H9 (cell line): ENCODE data around the gene CRABP2. TPM values are rescaled to one million over a fixed set of nuclear protein-coding genes. Genes with fewer than 3 reads are reported as not detected.

Source experiments
- DNase-seq: peaks from one replicate; pipeline ENCODE4 v3.0.0-alpha.2; 2017
- H2AFZ ChIP-seq: one replicate; pipeline ENCODE4 v1.6.1; 2013; ENCODE audit warnings: mild to moderate bottlenecking, low read length, control low read depth, moderate library complexity
- H2AK5ac ChIP-seq: 2 replicates; pipeline ENCODE4 v1.6.1; 2013; ENCODE audit warnings: low read length, control low read depth, mixed read lengths; ENCODE audit not compliant: insufficient read length
- H2BK120ac ChIP-seq: one replicate; pipeline ENCODE4 v1.6.1; 2013; ENCODE audit warnings: low read depth, mild to moderate bottlenecking, low read length, control low read depth, inconsistent platforms; ENCODE audit not compliant: poor library complexity, severe bottlenecking
- H2BK12ac ChIP-seq: 2 replicates; pipeline ENCODE4 v1.6.1; 2013; ENCODE audit warnings: low read length, control low read depth, mixed read lengths, low read depth; ENCODE audit not compliant: insufficient read length
- H2BK15ac ChIP-seq: 2 replicates; pipeline ENCODE4 v1.6.1; 2013; ENCODE audit warnings: low read depth, low read length, control low read depth
- H2BK20ac ChIP-seq: one replicate; pipeline ENCODE4 v1.6.1; 2013; ENCODE audit warnings: low read depth, mild to moderate bottlenecking, low read length, control low read depth, inconsistent platforms; ENCODE audit not compliant: poor library complexity, severe bottlenecking
- H2BK5ac ChIP-seq: 2 replicates; pipeline ENCODE4 v1.6.1; 2013; ENCODE audit warnings: low read length, control low read depth, mixed read lengths; ENCODE audit not compliant: insufficient read length
- H3K14ac ChIP-seq: 2 replicates; pipeline ENCODE4 v1.6.1; 2013; ENCODE audit warnings: low read length, control low read depth; ENCODE audit not compliant: insufficient read depth
- H3K18ac ChIP-seq: 2 replicates; pipeline ENCODE4 v1.6.1; 2013; ENCODE audit warnings: low read depth, mild to moderate bottlenecking, mixed read lengths, low read length, control low read depth; ENCODE audit not compliant: insufficient read length
- H3K23ac ChIP-seq: 2 replicates; pipeline ENCODE4 v1.6.1; 2013; ENCODE audit warnings: low read length, control low read depth, mixed read lengths, low read depth; ENCODE audit not compliant: insufficient read length
- H3K23me2 ChIP-seq: 2 replicates; pipeline ENCODE4 v1.6.1; 2013; ENCODE audit warnings: low read depth, mild to moderate bottlenecking, mixed read lengths, low read length, control low read depth; ENCODE audit not compliant: insufficient read length, poor library complexity, severe bottlenecking
- H3K27ac ChIP-seq: 2 replicates; pipeline ENCODE4 v1.5.1; 2013; ENCODE audit warnings: low read length, control low read depth, mixed read lengths, low read depth; ENCODE audit not compliant: insufficient read length
- H3K27me3 ChIP-seq: 2 replicates; pipeline ENCODE4 v1.6.1; 2013; ENCODE audit warnings: low read length, control low read depth, inconsistent platforms; ENCODE audit not compliant: insufficient read depth
- H3K4ac ChIP-seq: 2 replicates; pipeline ENCODE4 v1.6.1; 2013; ENCODE audit warnings: low read depth, mild to moderate bottlenecking, control low read depth, inconsistent platforms, low read length, moderate library complexity
- H3K4me1 ChIP-seq: 2 replicates; pipeline ENCODE4 v1.6.1; 2013; ENCODE audit warnings: low read length, control low read depth, inconsistent platforms; ENCODE audit not compliant: insufficient read depth
- H3K4me2 ChIP-seq: 2 replicates; pipeline ENCODE4 v1.6.1; 2013; ENCODE audit warnings: low read length, control low read depth, mixed read lengths; ENCODE audit not compliant: insufficient read length, insufficient read depth
- H3K56ac ChIP-seq: 2 replicates; pipeline ENCODE4 v1.6.1; 2013; ENCODE audit warnings: low read depth, mild to moderate bottlenecking, mixed read lengths, low read length, control low read depth; ENCODE audit not compliant: insufficient read length
- H3K79me1 ChIP-seq: 2 replicates; pipeline ENCODE4 v1.6.1; 2013; ENCODE audit warnings: low read depth, mild to moderate bottlenecking, moderate library complexity, low read length, control low read depth, inconsistent platforms; ENCODE audit not compliant: insufficient read depth, poor library complexity, severe bottlenecking
- H3K79me2 ChIP-seq: 2 replicates; pipeline ENCODE4 v1.6.1; 2013; ENCODE audit warnings: low read length, control low read depth, inconsistent platforms; ENCODE audit not compliant: insufficient read depth
- H3K9ac ChIP-seq: 2 replicates; pipeline ENCODE4 v1.6.1; 2013; ENCODE audit warnings: low read length, control low read depth, mixed read lengths; ENCODE audit not compliant: insufficient read length; ENCODE audit errors: extremely low read depth
- H3K9me3 ChIP-seq: one replicate; pipeline ENCODE4 v1.6.1; 2013; ENCODE audit warnings: low read depth, low read length, inconsistent platforms; ENCODE audit not compliant: control insufficient read depth
- H3T11ph ChIP-seq: one replicate; pipeline ENCODE4 v1.6.1; 2013; ENCODE audit warnings: mild to moderate bottlenecking, low read length, control low read depth, inconsistent platforms
- H4K20me1 ChIP-seq: one replicate; pipeline ENCODE4 v1.6.1; 2013; ENCODE audit not compliant: control insufficient read depth, insufficient read length, insufficient read depth
- H4K5ac ChIP-seq: 2 replicates; pipeline ENCODE4 v1.6.1; 2013; ENCODE audit warnings: low read depth, mild to moderate bottlenecking, mixed read lengths, low read length, control low read depth; ENCODE audit not compliant: insufficient read length
- H4K8ac ChIP-seq: replicated peaks from 2 replicates; pipeline ENCODE4 v1.6.1; 2013; ENCODE audit warnings: low read length, control low read depth, mixed read lengths, low read depth; ENCODE audit not compliant: insufficient read length
- H4K91ac ChIP-seq: 2 replicates; pipeline ENCODE4 v1.6.1; 2013; ENCODE audit warnings: low read depth, mild to moderate bottlenecking, moderate library complexity, mixed read lengths, low read length, control low read depth; ENCODE audit not compliant: insufficient read length
- H3K27ac Mint-ChIP-seq, 3 experiments: 2 replicates in 2 of 3; 3 replicates in 1 of 3; pipeline ENCODE4 v1.8.0; 2020 to 2021; ENCODE audit warnings: mixed read lengths in 3 of 3, mild to moderate bottlenecking in 1 of 3, moderate library complexity in 1 of 3
- H3K27me3 Mint-ChIP-seq: 2 replicates; pipeline ENCODE4 v1.8.0; 2021; ENCODE audit warnings: low read depth, mild to moderate bottlenecking, moderate library complexity, mixed read lengths
- H3K36me3 Mint-ChIP-seq, 3 experiments: 2 replicates in 2 of 3; 3 replicates in 1 of 3; pipeline ENCODE4 v1.8.0; 2020 to 2021; ENCODE audit warnings: low read depth in 3 of 3, mixed read lengths in 3 of 3; ENCODE audit not compliant: insufficient read depth in 1 of 3
- H3K4me1 Mint-ChIP-seq, 2 experiments: 2 replicates each; pipeline ENCODE4 v1.8.0; 2020; ENCODE audit warnings: mixed read lengths in 2 of 2
- H3K4me3 Mint-ChIP-seq, 2 experiments: 2 replicates in 1 of 2; 3 replicates in 1 of 2; pipeline ENCODE4 v1.8.0; 2020 to 2021; ENCODE audit warnings: mild to moderate bottlenecking in 2 of 2, mixed read lengths in 2 of 2, moderate library complexity in 1 of 2
- H3K9me3 Mint-ChIP-seq, 2 experiments: 2 replicates in 1 of 2; 3 replicates in 1 of 2; pipeline ENCODE4 v1.8.0; 2020; ENCODE audit warnings: mild to moderate bottlenecking in 2 of 2, mixed read lengths in 2 of 2, moderate library complexity in 1 of 2
- WGBS: extraction: QIAGEN DNeasy Blood & Tissue Kit; methylation state at CpG from one replicate; pipeline ENCODE4 v1.1.7; 2013; ENCODE audit warnings: missing lambda C conversion rate, low lambda C conversion rate, mixed read lengths; ENCODE audit not compliant: insufficient read length; ENCODE audit errors: extremely low coverage; 5-methylcytosine and 5-hydroxymethylcytosine counted together
- total RNA-seq: library from RNA; stranded (reverse); gene quantifications from 2 replicates; pipeline ENCODE4 v1.2.1, GENCODE V29; 2021
- TF ChIP-seq, protein P1 (sequence below): fragments of 200-600 bp; sonication (generic); conservative IDR thresholded peaks from 3 replicates; pipeline ENCODE4 v1.8.0; 2021; ENCODE audit warnings: antibody characterized with exemption, mild to moderate bottlenecking

Gene CRABP2
- total RNA-seq, 1 experiment from 2014 or later, result 184 TPM

DNA sequence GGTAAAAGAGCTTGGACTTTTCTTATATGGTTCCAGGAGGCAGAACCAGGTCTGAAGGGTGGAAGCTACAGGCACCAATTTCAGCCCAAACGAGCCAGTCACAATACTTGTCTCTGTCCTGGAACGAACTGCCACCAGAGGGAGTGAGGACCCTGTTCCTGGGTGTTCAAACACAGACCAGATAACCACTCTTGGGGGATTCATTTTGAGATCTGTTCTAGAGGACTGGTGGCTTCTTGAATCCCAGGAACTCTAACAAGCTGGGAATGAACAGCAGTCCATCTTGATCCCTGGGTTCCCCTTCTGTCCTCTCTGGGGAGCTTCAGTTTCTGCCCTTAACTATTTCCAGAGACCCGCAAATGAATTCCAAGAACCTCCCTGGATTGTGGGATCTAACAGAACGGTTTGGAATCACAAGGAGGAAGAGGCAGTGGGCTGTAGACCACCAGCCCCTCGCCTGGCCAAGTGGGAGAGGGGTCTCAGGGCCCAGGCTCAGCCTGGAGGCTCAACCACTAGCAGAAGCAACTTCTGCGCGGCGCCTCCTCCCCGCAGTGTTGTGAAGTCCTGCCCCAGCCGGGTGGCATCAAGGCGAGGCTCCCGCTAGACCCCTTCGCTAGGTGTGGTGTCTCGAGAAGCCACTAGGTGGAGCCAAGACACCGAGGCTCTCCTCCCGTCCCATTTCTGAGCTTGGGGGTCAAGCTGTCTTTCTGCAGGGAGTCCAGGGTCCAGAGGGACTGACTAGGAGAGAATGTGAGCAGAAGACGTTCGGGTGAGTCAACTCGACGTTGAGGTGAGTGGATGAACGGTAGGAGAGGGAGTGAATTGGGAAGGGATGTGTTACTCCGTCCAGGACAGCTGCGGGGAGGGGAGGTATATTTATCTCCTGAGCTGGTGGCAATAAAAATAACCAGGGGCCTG, 16.1 kb downstream of the CRABP2 start:
- no peaks in the 10 kb centered on the region for H3K36me3 Mint-ChIP-seq
- H3K9ac ChIP-seq, result no peak overlapping the region
- no peak overlapping the region for H2BK15ac ChIP-seq
- no peak overlapping the region for H3K4ac ChIP-seq
- H3K27ac ChIP-seq, result no peak overlapping the region
- H3K56ac ChIP-seq, result no peak overlapping the region
- H2AFZ ChIP-seq, result no peak overlapping the region
- no peak overlapping the region for H2AK5ac ChIP-seq
- no CpG with 5 or more reads among the region's 23 CpGs for WGBS
- H3K27me3 ChIP-seq, result no peaks in the 10 kb centered on the region
- no peak overlapping the region for H2BK120ac ChIP-seq
- H3K14ac ChIP-seq, result no peak overlapping the region
- no peak overlapping the region for H2BK20ac ChIP-seq
- no peak overlapping the region for H4K8ac ChIP-seq
- no peaks in the 10 kb centered on the region for H3K79me2 ChIP-seq
- TF ChIP-seq, protein P1, sequence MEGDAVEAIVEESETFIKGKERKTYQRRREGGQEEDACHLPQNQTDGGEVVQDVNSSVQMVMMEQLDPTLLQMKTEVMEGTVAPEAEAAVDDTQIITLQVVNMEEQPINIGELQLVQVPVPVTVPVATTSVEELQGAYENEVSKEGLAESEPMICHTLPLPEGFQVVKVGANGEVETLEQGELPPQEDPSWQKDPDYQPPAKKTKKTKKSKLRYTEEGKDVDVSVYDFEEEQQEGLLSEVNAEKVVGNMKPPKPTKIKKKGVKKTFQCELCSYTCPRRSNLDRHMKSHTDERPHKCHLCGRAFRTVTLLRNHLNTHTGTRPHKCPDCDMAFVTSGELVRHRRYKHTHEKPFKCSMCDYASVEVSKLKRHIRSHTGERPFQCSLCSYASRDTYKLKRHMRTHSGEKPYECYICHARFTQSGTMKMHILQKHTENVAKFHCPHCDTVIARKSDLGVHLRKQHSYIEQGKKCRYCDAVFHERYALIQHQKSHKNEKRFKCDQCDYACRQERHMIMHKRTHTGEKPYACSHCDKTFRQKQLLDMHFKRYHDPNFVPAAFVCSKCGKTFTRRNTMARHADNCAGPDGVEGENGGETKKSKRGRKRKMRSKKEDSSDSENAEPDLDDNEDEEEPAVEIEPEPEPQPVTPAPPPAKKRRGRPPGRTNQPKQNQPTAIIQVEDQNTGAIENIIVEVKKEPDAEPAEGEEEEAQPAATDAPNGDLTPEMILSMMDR, result peak; percentile 81
- H2BK12ac ChIP-seq, result no peak overlapping the region
- no peaks in the 10 kb centered on the region for H3K79me1 ChIP-seq
- H3K4me1 Mint-ChIP-seq, result peaks cover 52 to 56% of the 10 kb centered on the region in 2 experiments
- peaks cover 16% of the 10 kb centered on the region for H3K27me3 Mint-ChIP-seq
- H2BK5ac ChIP-seq, result no peak overlapping the region
- H3K23me2 ChIP-seq, result peaks cover 10% of the 10 kb centered on the region
- peak; percentile 93 for DNase-seq
- H3K4me2 ChIP-seq, result peak overlapping the region; percentile 79
- peak overlapping the region in 2 of 3 experiments; percentile 46 to 61; a peak in 3 of 7 replicates for H3K27ac Mint-ChIP-seq
- H3K9me3 Mint-ChIP-seq, result peaks cover 0 to 5% of the 10 kb centered on the region in 2 experiments; a peak in 1 of 5 replicates
- peaks cover 17% of the 10 kb centered on the region; the same call in 1 of the 2 replicates for H3K4me1 ChIP-seq
- no peak overlapping the region for H4K5ac ChIP-seq
- no peak overlapping the region for H3K23ac ChIP-seq
- H3K9me3 ChIP-seq, result no peaks in the 10 kb centered on the region
- H4K91ac ChIP-seq, result no peak overlapping the region
- H3K4me3 Mint-ChIP-seq, result peak overlapping the region; percentile 43 to 76
- no peak overlapping the region for H3T11ph ChIP-seq
- no peaks in the 10 kb centered on the region for H4K20me1 ChIP-seq
- no peak overlapping the region for H3K18ac ChIP-seq
